Effector CD4-positive, alpha-beta T cell (primary cell): ENCODE results near the gene TPD52L2.

Experiments used
- DNase-seq: peaks from one replicate; pipeline ENCODE4 v3.0.0-alpha.2; 2020

TPD52L2 gene

DNA sequence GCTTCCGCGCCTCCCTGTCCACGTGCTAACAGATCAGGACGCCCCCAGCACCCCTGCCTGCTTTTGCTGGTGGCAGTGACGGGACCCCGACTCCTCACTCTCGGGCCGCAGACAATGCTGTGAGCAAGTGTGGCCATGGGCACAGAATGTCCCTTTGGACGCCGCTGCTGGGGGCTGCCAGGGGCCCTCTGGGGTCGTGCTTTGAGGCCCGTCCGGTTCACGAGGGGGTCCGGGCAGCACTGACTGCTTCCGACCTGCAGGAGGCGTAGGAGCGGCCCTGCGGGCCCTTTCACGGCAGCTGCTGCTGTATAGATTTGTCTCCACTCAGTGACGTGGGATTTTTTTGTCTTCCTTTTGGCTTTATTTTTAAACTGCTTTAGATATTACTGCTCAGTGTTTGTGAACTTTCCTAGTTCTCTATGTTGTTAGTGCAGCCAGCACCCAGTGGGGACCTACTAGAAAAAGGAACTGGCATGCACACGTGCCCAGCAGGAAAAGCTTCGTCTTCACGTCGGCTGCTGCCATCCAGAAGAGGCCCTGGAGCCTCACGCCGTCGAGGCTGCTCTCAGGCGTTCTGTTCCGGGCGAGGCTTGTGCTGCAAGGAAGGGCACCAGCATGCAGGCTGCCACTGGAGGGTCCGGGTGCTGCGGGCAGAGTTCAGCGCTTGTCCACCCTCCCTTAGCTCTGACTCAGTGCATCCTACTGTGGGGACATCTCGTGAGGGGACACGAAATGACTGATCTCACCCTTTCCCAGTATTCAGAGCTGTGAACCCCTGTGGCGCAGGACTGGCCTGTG is 69.4 kb downstream of the TPD52L2 start:
- no peak for DNase-seq

GRCh38 chr20:63935447-63935846 is 70.4 kb downstream of the TPD52L2 start:
- DNase-seq, result no peak

DNA sequence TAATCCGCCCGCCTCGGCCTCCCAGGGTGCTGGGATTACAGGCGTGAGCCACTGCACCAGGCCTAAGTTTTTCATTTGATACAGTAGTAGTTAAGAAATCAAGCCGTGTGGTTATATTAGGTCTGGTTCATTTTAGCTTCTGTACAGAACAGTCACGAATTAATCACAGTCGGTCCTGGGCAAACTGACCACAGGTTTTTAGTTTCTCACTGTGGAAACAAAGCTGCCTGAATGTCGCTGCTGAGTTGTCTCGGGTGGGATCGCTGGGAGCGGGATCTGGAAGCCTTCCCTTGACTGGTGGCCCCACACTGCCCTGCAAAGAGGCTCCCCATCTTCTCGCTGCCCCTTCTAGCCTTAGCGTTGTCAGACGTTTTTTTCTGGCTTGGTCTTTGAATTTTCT is 72.5 kb downstream of the TPD52L2 start:
- DNase-seq, result no peak

GRCh38 chr20:63939061-63939935 is 74.2 kb downstream of the TPD52L2 start:
- DNase-seq, result no peak

DNA sequence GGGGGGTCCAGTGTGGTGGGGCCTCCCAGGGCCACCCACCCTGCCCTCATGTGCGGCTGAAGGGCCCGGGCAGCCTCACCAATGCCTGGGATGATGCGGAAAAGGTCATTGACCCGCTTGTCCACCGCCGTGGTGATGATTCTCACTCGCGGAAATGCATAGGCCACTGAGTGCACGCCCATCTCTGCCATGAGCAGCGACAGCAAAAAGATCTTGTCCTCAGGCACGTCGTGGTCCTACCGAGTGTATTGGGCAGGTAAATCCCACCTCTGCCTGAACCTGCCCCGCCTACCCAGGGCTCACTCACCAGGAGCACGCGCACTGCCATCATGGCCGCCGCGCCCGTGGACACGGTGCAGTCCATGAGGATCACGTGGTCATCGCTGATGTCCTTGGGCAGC is 75.0 kb downstream of the TPD52L2 start:
- no peak for DNase-seq

DNA sequence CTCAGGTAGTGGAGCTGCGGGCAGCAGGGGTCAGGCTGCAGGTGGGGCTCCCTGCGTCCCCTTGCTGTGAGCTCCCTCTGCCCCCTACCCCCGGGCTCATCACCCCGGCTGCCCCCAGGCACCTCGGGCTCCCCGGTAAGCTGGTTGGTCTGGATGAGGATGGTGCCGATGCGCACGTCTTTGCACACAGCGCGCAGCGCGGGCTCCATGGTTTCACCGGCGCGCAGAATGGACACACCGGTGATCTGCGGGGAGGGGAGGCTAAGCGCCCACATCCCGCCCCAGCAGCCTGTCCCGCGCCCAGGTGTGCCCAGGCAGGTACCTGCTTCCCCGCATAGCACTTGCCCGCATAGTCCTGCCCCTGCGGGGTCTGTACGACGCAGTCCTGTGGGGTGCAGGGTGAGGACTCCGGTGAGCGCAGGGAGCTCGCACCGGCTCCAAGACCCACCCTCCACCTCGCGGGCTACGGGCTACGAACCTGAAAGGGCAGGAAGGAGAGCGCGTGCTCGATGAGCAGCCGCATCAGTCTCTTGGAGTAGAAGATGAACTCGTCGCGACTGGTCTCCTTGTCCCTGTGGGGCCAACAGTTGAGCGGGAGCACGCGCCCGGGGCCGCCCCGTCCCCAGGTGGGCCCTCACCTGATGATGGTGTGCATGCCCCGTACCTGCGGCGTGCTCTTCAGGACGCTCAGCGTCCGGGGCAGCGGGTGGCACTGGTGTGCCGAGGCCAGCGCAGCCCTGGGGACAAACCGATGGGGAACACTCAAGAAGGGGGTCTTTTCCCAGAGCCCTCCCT is 75.6 kb downstream of the TPD52L2 start:
- DNase-seq, result no peak
